Kidney (tissue), 14 donors: ENCODE results near the gene ACTL7B. TPM values are rescaled to one million over a fixed set of nuclear protein-coding genes. Genes with fewer than 3 reads are reported as not detected.

ENCODE experiments used
- DNase-seq, 5 donors: peaks; one replicate each; pipeline ENCODE4 v3.0.0-alpha.2; 2013 to 2020
- FAIRE-seq: peaks from 2 replicates; lab custom pipeline; 2012; peaks lifted over from hg19 to GRCh38; lab: Jason Lieb, UNC
- H3K27ac ChIP-seq, 2 donors: one replicate each; pipeline ENCODE4 v1.7.0; 2013; ENCODE audit warnings: low read depth in 2 of 2, low read length in 2 of 2, inconsistent platforms in 1 of 2
- H3K27me3 ChIP-seq: one replicate; pipeline ENCODE4 v1.7.1; 2013; ENCODE audit warnings: low read length, inconsistent platforms; ENCODE audit not compliant: control insufficient read depth, insufficient read depth
- H3K36me3 ChIP-seq, 3 donors: one replicate each; pipeline versions ENCODE4 v1.7.0 to v1.7.1; 2013; ENCODE audit warnings: low read length in 3 of 3, control low read depth in 1 of 3, inconsistent platforms in 1 of 3; ENCODE audit not compliant: insufficient read depth in 3 of 3, control insufficient read depth in 2 of 3
- H3K4me1 ChIP-seq, 3 donors: one replicate each; pipeline versions ENCODE4 v1.7.0 to v1.7.1; 2013; ENCODE audit warnings: low read length in 3 of 3, inconsistent platforms in 1 of 3, low read depth in 1 of 3; ENCODE audit not compliant: control insufficient read depth in 2 of 3, insufficient read depth in 2 of 3
- H3K4me3 ChIP-seq, 3 donors: one replicate each; pipeline versions ENCODE4 v1.7.0 to v1.8.1; 2013; ENCODE audit warnings: low read length in 3 of 3, control low read depth in 1 of 3, inconsistent platforms in 1 of 3
- H3K9ac ChIP-seq, 3 donors: one replicate each; pipeline versions ENCODE4 v1.7.0 to v1.7.1; 2013; ENCODE audit warnings: low read length in 3 of 3, control low read depth in 1 of 3, inconsistent platforms in 1 of 3
- H3K9me3 ChIP-seq, 3 donors: one replicate each; pipeline versions ENCODE4 v1.7.0 to v1.7.1; 2013; ENCODE audit warnings: low read length in 3 of 3, control low read depth in 1 of 3, inconsistent platforms in 1 of 3; ENCODE audit not compliant: control insufficient read depth in 2 of 3, insufficient read depth in 1 of 3
- CTCF ChIP-seq: IDR thresholded peaks from 3 replicates; pipeline ENCODE4 v1.5.1; 2012; ENCODE audit warnings: mild to moderate bottlenecking, moderate library complexity, borderline replicate concordance; ENCODE audit not compliant: insufficient read depth; ENCODE audit errors: extremely low read depth
- intact Hi-C: fragments of 100-400 bp; cut with DNase I; formaldehyde crosslinking; loops from one replicate; pipeline ENCODE4 v1.11.1; 2022
- polyA plus RNA-seq: library from polyadenylated mRNA; stranded (reverse); fragments of 350-450 nt; fragmentation: Illumina TruSeq; extraction: RNeasy Lipid Tissue Mini Kit (QIAGEN cat#74804); gene quantifications from one replicate; pipeline ENCODE4 v1.2.3, GENCODE V29; 2014; ENCODE audit warnings: low read depth, low replicate concordance; ENCODE audit not compliant: insufficient read depth
- total RNA-seq: library from RNA; stranded (reverse); fragmentation: NEBNext Ultra II Directional; extraction: Animal tissue kit (Norgen Biotek cat#: 25700); gene quantifications from one replicate; pipeline ENCODE4 v1.2.1, GENCODE V29; 2021
- donor health status: control.
- donor health status: control.
- donor health status: control.
- donor health status: control.
- donor health status: control.
- donor health status: DM: yes; HTN: yes; CAD: no.
- donor health status: Normal renal cell carcinoma (clear cell type).

The ACTL7B gene
- total and polyA plus RNA-seq, 2 donors from 2014 or later, result not detected

GRCh38 chr9:108836781-108837180, 19.0 kb downstream of the ACTL7B start:
- FAIRE-seq, result no peak
- intact Hi-C loops, result no loop called here

DNA sequence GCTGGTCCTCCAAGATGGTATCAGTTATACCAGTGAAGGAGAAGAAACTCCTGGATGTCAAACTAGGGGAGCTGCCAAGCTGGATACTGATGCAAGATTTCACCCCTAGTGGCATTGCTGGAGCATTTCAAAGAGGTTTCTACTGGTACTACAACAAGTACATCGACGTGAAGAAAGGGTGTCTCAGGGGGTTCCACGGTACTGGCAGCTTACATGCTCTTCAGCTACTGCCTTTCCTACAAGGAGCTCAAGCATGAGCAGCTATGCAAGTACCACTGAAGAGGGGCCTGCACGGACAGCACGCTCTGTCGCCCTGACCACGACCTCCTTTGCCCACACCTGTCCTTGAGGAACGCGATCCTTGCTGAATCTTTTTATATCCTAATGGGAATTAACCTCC, 19.5 kb downstream of the ACTL7B start:
- Histone ChIP-seq H3K27ac (no peak overlapping the region), H3K4me1 (no peaks in the 10 kb centered on the region), H3K36me3 (no peaks in the 10 kb centered on the region), H3K9me3 (no peaks in the 10 kb centered on the region), H3K4me3 (no peak overlapping the region), H3K27me3 (no peaks in the 10 kb centered on the region), H3K9ac (no peak overlapping the region)
- DNase-seq, result no peak
- TF ChIP-seq CTCF, result no peak
- intact Hi-C loops, result no loop called here
- no peak for FAIRE-seq

More at GRCh38 chr9:108836781-108837180, 19.0 kb downstream of the ACTL7B start:
- no peak for TF ChIP-seq CTCF
- Histone ChIP-seq H3K27ac (no peak overlapping the region), H3K27me3 (no peaks in the 10 kb centered on the region), H3K9me3 (no peaks in the 10 kb centered on the region), H3K4me1 (no peaks in the 10 kb centered on the region), H3K4me3 (no peak overlapping the region), H3K9ac (no peak overlapping the region), H3K36me3 (no peaks in the 10 kb centered on the region)
- no peak for DNase-seq

DNA sequence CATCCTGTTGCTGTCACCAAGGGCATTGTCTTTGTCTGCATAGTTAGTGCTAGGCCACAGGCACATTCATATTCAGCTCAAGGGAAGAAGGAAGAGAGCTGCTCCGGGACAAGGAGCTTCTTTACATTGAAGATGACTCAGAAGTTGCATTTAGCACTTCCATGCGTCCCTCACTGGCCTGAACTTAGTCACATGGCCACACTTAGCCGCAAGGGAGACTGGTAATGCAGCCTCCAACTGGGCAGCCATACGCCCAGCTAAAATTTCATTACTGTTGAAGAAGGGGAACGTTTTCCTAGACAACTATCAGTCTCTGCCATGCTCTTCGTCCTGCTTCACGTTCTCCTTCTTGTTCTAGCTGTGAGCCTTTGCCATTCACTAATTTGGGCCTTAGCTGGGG, 20.0 kb downstream of the ACTL7B start:
- Histone ChIP-seq H3K27ac (no peak overlapping the region), H3K9ac (no peak overlapping the region), H3K36me3 (no peaks in the 10 kb centered on the region), H3K9me3 (no peaks in the 10 kb centered on the region), H3K4me1 (no peaks in the 10 kb centered on the region), H3K27me3 (no peaks in the 10 kb centered on the region), H3K4me3 (no peak overlapping the region)
- intact Hi-C loops, result no loop called here
- FAIRE-seq (no peak), DNase-seq (no peak)
- no peak for TF ChIP-seq CTCF
